ENCODE measurements around the gene GPR61. TPM values are rescaled to one million over a fixed set of nuclear protein-coding genes. Genes with fewer than 3 reads are reported as not detected.

The GPR61 gene
- polyA plus RNA-seq, 1 donor (not counting 4 experiments of a cell fraction or from before 2014, with no cell fraction given) = not detected

DNA sequence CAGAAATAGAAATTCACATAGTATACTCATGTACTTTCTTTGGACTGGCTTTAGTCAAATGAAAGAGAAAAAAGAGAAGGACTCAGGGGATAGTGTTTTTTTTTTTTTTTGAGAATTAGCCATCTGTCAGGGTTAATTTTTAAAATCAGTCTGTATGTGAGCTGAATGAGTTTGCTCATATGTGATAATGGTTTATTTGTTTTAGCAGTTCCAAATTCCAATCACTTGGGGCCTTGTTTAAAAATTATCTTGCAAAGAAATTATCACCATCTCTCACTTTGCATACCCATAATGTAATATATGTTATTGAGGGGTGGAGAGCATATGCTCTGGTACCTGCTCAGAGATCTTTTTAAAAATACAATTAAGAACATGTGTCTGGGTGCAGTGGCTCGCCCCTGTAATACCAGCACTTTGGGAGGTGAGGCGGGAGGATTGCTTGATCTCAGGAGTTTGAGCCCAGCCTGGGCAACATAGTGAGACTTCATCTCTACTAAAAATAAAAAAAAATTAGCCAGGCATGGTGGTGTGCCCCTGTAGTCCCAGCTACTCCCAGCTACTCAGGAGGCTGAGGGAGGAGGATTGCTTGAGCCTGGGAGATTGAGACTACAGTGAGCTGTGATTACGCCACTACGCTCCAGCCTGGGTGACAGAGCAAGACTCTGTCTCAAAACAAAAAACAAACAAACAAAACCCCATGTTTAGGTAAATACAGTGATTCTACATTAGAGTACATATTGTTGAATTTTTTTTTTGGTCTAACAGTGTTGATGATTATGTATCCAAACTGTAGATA lies 28.4 kb downstream of the GPR61 start:
- Histone ChIP-seq H3K9me3 (ENCODE audit: control insufficient read depth, low read depth, low read length) (no peaks in the 10 kb centered on the region), H3K9me1 (ENCODE audit: control insufficient read depth, extremely low read depth, insufficient read depth, low read length) (peaks cover 2% of the 10 kb centered on the region), H3K27ac (ENCODE audit: control insufficient read depth, insufficient read depth, low read length) (no peak overlapping the region), H3K4me2 (ENCODE audit: control insufficient read depth, extremely low read depth, insufficient read depth, low read depth, low read length) (no peak overlapping the region), H3K4me1 (ENCODE audit: control insufficient read depth, extremely low read depth, insufficient read depth, low read length) (peaks cover 20% of the 10 kb centered on the region), H4K20me1 (ENCODE audit: control insufficient read depth, extremely low read depth, insufficient read depth, low read length) (peaks cover 20% of the 10 kb centered on the region), H3K4me3 (ENCODE audit: control insufficient read depth in 2 of 3, extremely low read depth in 1 of 3, insufficient read depth in 2 of 3, low read depth in 1 of 3, low read length in 3 of 3) (no peak overlapping the region), H3K9ac (ENCODE audit: control insufficient read depth, extremely low read depth, insufficient read depth, low read length) (no peak overlapping the region), H3K36me3 (ENCODE audit: control insufficient read depth in 2 of 2, extremely low read depth in 1 of 2, insufficient read depth in 2 of 2, low read length in 2 of 2) (no peaks in the 10 kb centered on the region), H2AFZ (ENCODE audit: control insufficient read depth, low read length) (no peak overlapping the region), H3K27me3 (ENCODE audit: control insufficient read depth, extremely low read depth, insufficient read depth, low read length) (no peaks in the 10 kb centered on the region), H3K79me2 (ENCODE audit: control insufficient read depth, insufficient read depth, low read length) (peaks cover 97% of the 10 kb centered on the region)
- dilution Hi-C loops (cut with MboI; ENCODE audit: extremely low pct_ligation_motif_present, low sequenced_read_pairs) = no loop called here
- no peak for TF ChIP-seq CTCF (optimal IDR thresholded peaks at IDR 0.05 in 1 of 3, IDR thresholded peaks at IDR 0.05 in 1 of 3, conservative IDR thresholded peaks at IDR 0.05 in 1 of 3; ENCODE audit: extremely low read depth in 1 of 3, insufficient read depth in 2 of 3, low read length in 3 of 3)
- TF ChIP-seq EZH2 (IDR thresholded peaks at IDR 0.05; ENCODE audit: low read length) = no peak
- DNase-seq (ENCODE audit: low read depth, low spot score) (no peak), FAIRE-seq (no peak)

DNA sequence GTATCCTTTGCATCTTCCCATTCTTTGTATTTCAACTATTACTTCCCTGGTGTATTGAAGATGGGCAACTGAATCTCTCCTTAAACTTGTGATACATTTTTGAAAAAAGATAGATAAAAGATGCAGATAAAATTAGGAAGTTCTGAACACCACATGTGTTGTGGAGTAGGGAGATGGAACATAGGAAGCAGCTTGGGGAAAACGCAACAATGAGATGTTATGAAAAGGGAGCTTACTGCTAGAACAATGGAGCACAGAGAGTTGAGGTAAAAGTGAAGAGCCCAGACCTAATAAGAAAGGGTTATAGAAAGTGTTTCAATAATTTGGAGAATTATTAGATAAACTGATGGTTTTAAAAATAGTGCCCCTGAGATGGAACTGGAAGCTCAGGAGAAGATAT lies 29.7 kb downstream of the GPR61 start:
- Histone ChIP-seq H3K27ac (ENCODE audit: control insufficient read depth, insufficient read depth, low read length) (no peak overlapping the region), H3K27me3 (ENCODE audit: control insufficient read depth, extremely low read depth, insufficient read depth, low read length) (no peaks in the 10 kb centered on the region), H3K9me1 (ENCODE audit: control insufficient read depth, extremely low read depth, insufficient read depth, low read length) (peaks cover 2% of the 10 kb centered on the region), H3K4me2 (ENCODE audit: control insufficient read depth, extremely low read depth, insufficient read depth, low read depth, low read length) (peak overlapping the region; percentile 7), H3K4me3 (ENCODE audit: control insufficient read depth in 2 of 3, extremely low read depth in 1 of 3, insufficient read depth in 2 of 3, low read depth in 1 of 3, low read length in 3 of 3) (no peak overlapping the region), H3K4me1 (ENCODE audit: control insufficient read depth, extremely low read depth, insufficient read depth, low read length) (peaks cover 20% of the 10 kb centered on the region), H3K36me3 (ENCODE audit: control insufficient read depth in 2 of 2, extremely low read depth in 1 of 2, insufficient read depth in 2 of 2, low read length in 2 of 2) (peaks cover 0 to 3% of the 10 kb centered on the region in 2 experiments), H3K9ac (ENCODE audit: control insufficient read depth, extremely low read depth, insufficient read depth, low read length) (no peak overlapping the region), H4K20me1 (ENCODE audit: control insufficient read depth, extremely low read depth, insufficient read depth, low read length) (peaks cover 15% of the 10 kb centered on the region), H2AFZ (ENCODE audit: control insufficient read depth, low read length) (no peak overlapping the region), H3K79me2 (ENCODE audit: control insufficient read depth, insufficient read depth, low read length) (peaks cover 95% of the 10 kb centered on the region), H3K9me3 (ENCODE audit: control insufficient read depth, low read depth, low read length) (no peaks in the 10 kb centered on the region)
- DNase-seq (ENCODE audit: low read depth, low spot score) = no peak
- no peak for TF ChIP-seq EZH2 (IDR thresholded peaks at IDR 0.05; ENCODE audit: low read length)
- no peak for TF ChIP-seq CTCF (optimal IDR thresholded peaks at IDR 0.05 in 1 of 3, IDR thresholded peaks at IDR 0.05 in 1 of 3, conservative IDR thresholded peaks at IDR 0.05 in 1 of 3; ENCODE audit: extremely low read depth in 1 of 3, insufficient read depth in 2 of 3, low read length in 3 of 3)
- dilution Hi-C loops (cut with MboI; ENCODE audit: extremely low pct_ligation_motif_present, low sequenced_read_pairs) = no loop called here
- FAIRE-seq = no peak

Measured in keratinocyte (primary cell).